Right atrium auricular region (tissue), 2 donors: ENCODE results near the gene TNIP2. TPM values are rescaled to one million over a fixed set of nuclear protein-coding genes. Genes with fewer than 3 reads are reported as not detected.
A peak's percentile ranks its signal among the peaks of the same experiment; 100 is the strongest.

Experiments used
- DNase-seq: peaks from one replicate; pipeline ENCODE4 v3.0.0-alpha.2; 2019; ENCODE audit warnings: low spot score
- H3K27ac ChIP-seq, 2 donors: fragments of 200-600 bp; sonication (generic); 1 replicate in 1 of 2; 2 replicates in 1 of 2; pipeline ENCODE4 v1.5.1; 2016 to 2019
- H3K27me3 ChIP-seq, 2 donors: fragments of 200-600 bp; sonication (generic); one replicate each; pipeline versions ENCODE4 v1.5.1 to v1.6.0; 2017 to 2019
- H3K36me3 ChIP-seq: fragments of 200-600 bp; sonication (generic); one replicate; pipeline ENCODE4 v1.5.1; 2016
- H3K4me1 ChIP-seq, 2 donors: fragments of 200-600 bp; sonication (generic); one replicate each; pipeline versions ENCODE4 v1.5.1 to v1.6.0; 2017 to 2019
- H3K4me3 ChIP-seq, 2 donors: fragments of 200-600 bp; sonication (generic); 1 replicate in 1 of 2; 2 replicates in 1 of 2; pipeline ENCODE4 v1.5.1; 2017 to 2019; ENCODE audit warnings: mild to moderate bottlenecking in 1 of 2, moderate library complexity in 1 of 2
- H3K9me3 ChIP-seq, 2 donors: fragments of 200-600 bp; sonication (generic); one replicate each; pipeline ENCODE4 v1.5.1; 2019
- total RNA-seq, 2 donors: library from RNA; depleted of rRNA; stranded (reverse); fragments of >200 nt; gene quantifications; one replicate each; pipeline ENCODE4 v1.1.0, GENCODE V29; 2016
- TF ChIP-seq, protein P1 (sequence below), 2 donors: fragments of 200-600 bp; sonication (generic); IDR thresholded peaks; one replicate each; pipeline ENCODE4 v1.5.1; 2019; ENCODE audit warnings: antibody characterized with exemption in 2 of 2

The TNIP2 gene
- total RNA-seq, 2 donors from 2014 or later = 28.0 to 45.8 TPM

DNA sequence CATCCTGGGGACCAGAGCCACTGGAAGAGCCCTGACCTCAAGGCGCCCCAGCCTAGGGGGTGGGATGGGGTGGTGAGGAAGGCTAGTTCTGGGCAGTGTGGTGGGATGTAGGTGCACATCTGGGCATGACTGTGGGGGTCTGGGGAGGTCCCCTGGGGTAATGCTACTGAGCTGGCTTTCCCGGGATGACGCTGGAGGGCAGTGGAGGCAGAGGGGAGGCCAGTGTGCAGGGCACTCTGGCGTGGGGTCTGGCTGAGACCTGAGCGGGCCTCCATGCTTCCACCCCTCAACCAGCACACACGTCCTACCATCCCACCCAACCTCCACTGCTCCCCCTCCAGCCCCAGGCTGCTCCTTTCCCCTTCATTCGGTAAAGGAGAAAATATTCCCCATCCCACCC lies 32.0 kb upstream of the TNIP2 start:
- Histone ChIP-seq H3K36me3 (no peaks in the 10 kb centered on the region), H3K27me3 (no peaks in the 10 kb centered on the region), H3K4me3 (no peak overlapping the region), H3K4me1 (peaks cover 0 to 58% of the 10 kb centered on the region in 2 donors), H3K9me3 (peaks cover 0 to 14% of the 10 kb centered on the region in 2 donors), H3K27ac (peak overlapping the region; percentile 86 to 96)
- TF ChIP-seq, protein P1, sequence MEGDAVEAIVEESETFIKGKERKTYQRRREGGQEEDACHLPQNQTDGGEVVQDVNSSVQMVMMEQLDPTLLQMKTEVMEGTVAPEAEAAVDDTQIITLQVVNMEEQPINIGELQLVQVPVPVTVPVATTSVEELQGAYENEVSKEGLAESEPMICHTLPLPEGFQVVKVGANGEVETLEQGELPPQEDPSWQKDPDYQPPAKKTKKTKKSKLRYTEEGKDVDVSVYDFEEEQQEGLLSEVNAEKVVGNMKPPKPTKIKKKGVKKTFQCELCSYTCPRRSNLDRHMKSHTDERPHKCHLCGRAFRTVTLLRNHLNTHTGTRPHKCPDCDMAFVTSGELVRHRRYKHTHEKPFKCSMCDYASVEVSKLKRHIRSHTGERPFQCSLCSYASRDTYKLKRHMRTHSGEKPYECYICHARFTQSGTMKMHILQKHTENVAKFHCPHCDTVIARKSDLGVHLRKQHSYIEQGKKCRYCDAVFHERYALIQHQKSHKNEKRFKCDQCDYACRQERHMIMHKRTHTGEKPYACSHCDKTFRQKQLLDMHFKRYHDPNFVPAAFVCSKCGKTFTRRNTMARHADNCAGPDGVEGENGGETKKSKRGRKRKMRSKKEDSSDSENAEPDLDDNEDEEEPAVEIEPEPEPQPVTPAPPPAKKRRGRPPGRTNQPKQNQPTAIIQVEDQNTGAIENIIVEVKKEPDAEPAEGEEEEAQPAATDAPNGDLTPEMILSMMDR (IDR thresholded peaks at IDR 0.05) = no peak
- DNase-seq = no peak

DNA sequence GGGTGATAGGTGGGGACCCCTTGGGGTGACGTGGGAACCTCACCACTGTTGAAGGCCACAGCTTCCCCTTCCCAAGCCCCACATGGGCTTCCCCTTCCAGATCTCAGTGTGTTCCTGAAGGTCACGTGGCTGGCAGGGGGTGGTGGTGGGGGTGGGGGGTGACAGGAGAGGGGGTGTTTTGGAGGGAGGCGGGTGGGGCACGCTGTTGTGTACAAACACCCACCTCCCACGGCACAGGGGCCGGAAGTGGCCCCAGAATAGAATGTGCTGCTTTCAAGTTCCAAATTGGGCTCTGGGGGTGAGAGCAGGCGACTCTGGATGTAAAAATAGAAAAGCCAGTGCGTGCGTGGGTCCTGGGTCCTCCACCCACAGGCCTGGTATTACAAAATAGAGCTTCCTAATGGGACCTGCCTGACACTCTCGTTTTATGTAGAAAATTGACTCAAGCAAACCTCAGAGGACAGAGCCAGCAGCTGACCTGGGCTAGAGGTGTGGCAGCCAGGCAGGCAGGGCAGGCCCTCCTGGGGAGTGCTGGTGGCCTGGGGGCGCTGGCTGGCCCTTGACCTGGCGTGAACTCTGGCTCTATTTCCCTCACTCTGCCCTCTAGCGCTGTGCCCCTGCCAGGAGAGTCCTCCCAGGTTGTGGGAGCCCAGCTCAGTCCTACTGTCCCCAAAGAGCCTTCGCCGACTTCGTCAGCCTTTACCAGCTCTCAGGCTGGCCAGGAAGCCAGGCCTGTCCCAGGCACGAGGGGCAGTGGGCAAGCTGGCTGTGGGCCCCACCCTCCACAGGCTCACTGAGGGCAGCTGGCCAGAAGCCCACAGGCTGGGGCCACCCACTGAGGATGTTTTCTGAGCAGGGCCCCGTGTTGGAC lies 31.3 kb upstream of the TNIP2 start:
- TF ChIP-seq, protein P1 (IDR thresholded peaks at IDR 0.05) = peak in 1 of 2 donors; percentile 19
- Histone ChIP-seq H3K36me3 (no peaks in the 10 kb centered on the region), H3K27ac (peak overlapping the region; percentile 86 to 96), H3K9me3 (peaks cover 0 to 14% of the 10 kb centered on the region in 2 donors), H3K4me1 (peaks cover 0 to 55% of the 10 kb centered on the region in 2 donors), H3K4me3 (no peak overlapping the region), H3K27me3 (no peaks in the 10 kb centered on the region)
- no peak for DNase-seq

DNA sequence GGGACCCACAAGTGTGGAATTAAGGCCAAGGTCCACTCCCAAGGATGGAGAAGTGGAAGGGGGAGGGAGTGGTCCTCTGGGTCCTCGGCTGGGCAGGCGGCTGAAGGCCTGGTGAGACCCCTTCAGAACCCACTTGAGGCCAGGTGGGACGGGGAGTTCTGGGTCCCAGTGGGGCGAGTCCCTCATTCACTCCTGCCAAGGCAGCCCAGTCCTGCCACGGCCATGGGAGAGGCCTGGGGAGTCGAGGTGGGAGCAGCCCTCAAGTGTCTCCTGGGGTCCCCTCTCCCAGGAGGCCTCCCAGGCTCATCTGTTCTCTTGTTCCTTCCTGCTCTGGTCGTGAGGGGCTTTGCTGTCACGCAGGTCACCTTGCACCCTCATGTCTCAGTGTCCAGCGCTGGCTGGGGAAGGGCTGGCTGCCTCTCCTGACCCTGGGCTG lies 30.7 kb upstream of the TNIP2 start:
- DNase-seq = no peak
- no peaks in the 10 kb centered on the region for H3K27me3 ChIP-seq
- H3K9me3 ChIP-seq = peaks cover 0 to 14% of the 10 kb centered on the region in 2 donors
- TF ChIP-seq, protein P1 (IDR thresholded peaks at IDR 0.05) = no peak
- no peaks in the 10 kb centered on the region for H3K36me3 ChIP-seq
- peak overlapping the region; percentile 86 to 96 for H3K27ac ChIP-seq
- H3K4me3 ChIP-seq = no peak overlapping the region
- peaks cover 0 to 48% of the 10 kb centered on the region in 2 donors for H3K4me1 ChIP-seq

DNA sequence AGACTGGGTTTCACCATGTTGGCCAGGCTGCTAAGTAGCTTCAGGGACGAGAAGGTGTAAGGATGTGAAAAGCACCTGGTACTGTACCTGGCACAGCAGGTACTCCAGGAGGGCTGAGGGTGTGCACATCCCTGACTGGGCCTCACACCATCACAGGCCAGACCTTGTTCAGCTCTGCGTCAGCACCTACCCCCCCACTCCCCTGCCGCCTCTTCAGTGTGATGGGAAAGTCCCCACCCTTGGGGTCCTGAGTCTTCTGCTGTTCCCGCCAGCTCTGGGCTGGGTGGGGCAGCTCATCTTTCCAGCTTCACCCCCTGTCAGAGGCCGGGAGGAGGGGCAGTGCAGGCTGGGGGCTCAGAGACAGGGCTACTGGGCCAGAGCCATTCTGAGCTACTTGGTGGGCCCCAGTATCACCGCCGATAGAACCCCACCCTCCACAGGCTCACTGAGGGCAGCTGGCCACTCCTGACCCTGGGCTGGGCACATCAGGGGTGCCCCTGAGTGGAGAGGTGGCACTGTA lies 30.1 kb upstream of the TNIP2 start:
- H3K27ac ChIP-seq = peak overlapping the region; percentile 86 to 96
- H3K4me3 ChIP-seq = no peak overlapping the region
- H3K4me1 ChIP-seq = peaks cover 0 to 42% of the 10 kb centered on the region in 2 donors
- H3K36me3 ChIP-seq = no peaks in the 10 kb centered on the region
- H3K27me3 ChIP-seq = no peaks in the 10 kb centered on the region
- TF ChIP-seq, protein P1 (IDR thresholded peaks at IDR 0.05) = no peak
- H3K9me3 ChIP-seq = peaks cover 0 to 14% of the 10 kb centered on the region in 2 donors
- no peak for DNase-seq

DNA sequence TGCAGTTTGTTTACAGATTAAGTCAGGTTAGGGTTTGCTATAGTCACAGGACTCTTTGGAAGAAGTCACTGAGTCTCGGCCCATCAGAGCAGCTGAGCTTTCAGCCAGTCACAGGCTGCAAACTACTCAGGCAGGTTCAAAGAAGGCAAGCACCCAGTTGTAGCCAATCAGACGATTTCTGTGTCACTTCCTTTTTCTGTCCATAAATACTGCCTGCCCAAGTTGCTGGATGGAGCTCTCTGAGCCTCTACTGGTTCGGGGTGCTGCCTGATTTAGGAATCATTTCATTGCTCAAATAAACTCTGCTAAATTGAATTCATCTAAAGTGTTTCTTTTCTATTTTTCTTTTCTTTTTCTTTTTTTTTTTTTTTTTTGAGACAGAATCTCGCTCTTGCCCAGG lies 29.5 kb upstream of the TNIP2 start:
- Histone ChIP-seq H3K9me3 (peaks cover 0 to 14% of the 10 kb centered on the region in 2 donors), H3K27ac (peak overlapping the region; percentile 86 to 96), H3K4me1 (peaks cover 0 to 36% of the 10 kb centered on the region in 2 donors), H3K36me3 (no peaks in the 10 kb centered on the region), H3K27me3 (no peaks in the 10 kb centered on the region), H3K4me3 (no peak overlapping the region)
- DNase-seq = no peak
- TF ChIP-seq, protein P1 (IDR thresholded peaks at IDR 0.05) = no peak
